OCI-LY3 (cell line): ENCODE results near the gene RAB3GAP2.

Experiments
- H2AFZ ChIP-seq: fragments of 200-600, 300-600 bp; shearing (Covaris generic); 2 replicates; pipeline ENCODE4 v1.6.0; 2014; ENCODE audit warnings: antibody characterized with exemption, low read depth, low read length
- H3K27ac ChIP-seq: fragments of 200-600, 300-600 bp; sonication (generic); 2 replicates; pipeline ENCODE4 v1.5.1; 2014; ENCODE audit warnings: mild to moderate bottlenecking, low read length, moderate library complexity, mixed read lengths
- H3K27me3 ChIP-seq: fragments of 200-600, 300-600 bp; sonication (generic); 2 replicates; pipeline ENCODE4 v1.6.1; 2014; ENCODE audit warnings: low read depth, low read length, mixed read lengths
- H3K36me3 ChIP-seq: fragments of 200-600, 300-600 bp; sonication (generic); replicated peaks from 2 replicates; pipeline ENCODE3; 2014; ENCODE audit warnings: low read depth, low read length, mixed read lengths
- H3K4me1 ChIP-seq: fragments of 300-600, 200-600 bp; sonication (generic); 2 replicates; pipeline ENCODE4 v1.6.1; 2014; ENCODE audit warnings: low read length, mixed read lengths
- H3K4me2 ChIP-seq: fragments of 200-600, 300-600 bp; sonication (generic); 2 replicates; pipeline ENCODE4 v1.6.1; 2014; ENCODE audit warnings: low read length, mixed read lengths
- H3K4me3 ChIP-seq: fragments of 300-600, 200-600 bp; sonication (generic); 2 replicates; pipeline ENCODE4 v1.5.1; 2014; ENCODE audit warnings: antibody characterized with exemption, mild to moderate bottlenecking, low read length, moderate library complexity
- H3K79me2 ChIP-seq: fragments of 300-600, 200-600 bp; shearing (Covaris generic); 2 replicates; pipeline ENCODE4 v1.6.1; 2014; ENCODE audit warnings: mild to moderate bottlenecking, low read length, mixed read lengths
- H3K9ac ChIP-seq: fragments of 300-600, 200-600 bp; shearing (Covaris generic); 2 replicates; pipeline ENCODE4 v1.6.0; 2014; ENCODE audit warnings: mild to moderate bottlenecking, low read length, moderate library complexity
- H3K9me3 ChIP-seq: fragments of 200-600, 300-600 bp; shearing (Covaris generic); 2 replicates; pipeline ENCODE4 v1.6.1; 2014; ENCODE audit warnings: low read length, mixed read lengths; ENCODE audit not compliant: insufficient read depth
- H4K20me1 ChIP-seq: fragments of 200-600, 300-600 bp; sonication (generic); 2 replicates; pipeline ENCODE4 v1.6.1; 2016; ENCODE audit warnings: low read length, mixed read lengths; ENCODE audit not compliant: insufficient read depth
- CTCF ChIP-seq: fragments of 200-600, 300-600 bp; sonication (generic); IDR thresholded peaks from 2 replicates; pipeline ENCODE4 v1.5.1; 2014; ENCODE audit warnings: antibody characterized with exemption, low read length, low read depth
- EZH2phosphoT487 ChIP-seq: fragments of 200-600 bp; shearing (Covaris generic); IDR thresholded peaks from 2 replicates; pipeline ENCODE4 v1.6.1; 2018; ENCODE audit warnings: antibody characterized with exemption, mixed run types, low read depth

The RAB3GAP2 gene

GRCh38 chr1:220300442-220301121 lies 28.3 kb upstream of the RAB3GAP2 start:
- H3K9ac ChIP-seq, result no peak overlapping the region
- no peak for TF ChIP-seq EZH2phosphoT487
- no peak for TF ChIP-seq CTCF
- H3K27ac ChIP-seq, result no peak overlapping the region
- H2AFZ ChIP-seq, result no peak overlapping the region
- no peak overlapping the region for H3K4me2 ChIP-seq
- no peaks in the 10 kb centered on the region for H4K20me1 ChIP-seq
- no peaks in the 10 kb centered on the region for H3K27me3 ChIP-seq
- no peaks in the 10 kb centered on the region for H3K4me1 ChIP-seq
- no peak overlapping the region for H3K4me3 ChIP-seq
- no peaks in the 10 kb centered on the region for H3K9me3 ChIP-seq
- H3K79me2 ChIP-seq, result no peaks in the 10 kb centered on the region
- no peaks in the 10 kb centered on the region for H3K36me3 ChIP-seq

GRCh38 chr1:220299337-220299736 lies 27.1 kb upstream of the RAB3GAP2 start:
- H3K79me2 ChIP-seq, result no peaks in the 10 kb centered on the region
- no peak overlapping the region for H3K4me3 ChIP-seq
- no peaks in the 10 kb centered on the region for H3K4me1 ChIP-seq
- no peak overlapping the region for H3K9ac ChIP-seq
- TF ChIP-seq EZH2phosphoT487 (no peak), CTCF (no peak)
- no peaks in the 10 kb centered on the region for H4K20me1 ChIP-seq
- no peaks in the 10 kb centered on the region for H3K27me3 ChIP-seq
- H2AFZ ChIP-seq, result no peak overlapping the region
- no peaks in the 10 kb centered on the region for H3K36me3 ChIP-seq
- H3K4me2 ChIP-seq, result no peak overlapping the region
- H3K9me3 ChIP-seq, result no peaks in the 10 kb centered on the region
- no peak overlapping the region for H3K27ac ChIP-seq

- no peak for TF ChIP-seq CTCF
- TF ChIP-seq EZH2phosphoT487, result no peak
- no peaks in the 10 kb centered on the region for H3K9me3 ChIP-seq
- no peaks in the 10 kb centered on the region for H3K79me2 ChIP-seq
- H3K36me3 ChIP-seq, result no peaks in the 10 kb centered on the region
- no peak overlapping the region for H3K4me3 ChIP-seq
- no peaks in the 10 kb centered on the region for H3K4me1 ChIP-seq
- no peak overlapping the region for H3K27ac ChIP-seq
- no peak overlapping the region for H3K4me2 ChIP-seq
- no peak overlapping the region for H2AFZ ChIP-seq
- H3K27me3 ChIP-seq, result no peaks in the 10 kb centered on the region
- no peak overlapping the region for H3K9ac ChIP-seq
- H4K20me1 ChIP-seq, result no peaks in the 10 kb centered on the region
These were observed 26.4 kb upstream of the RAB3GAP2 start for GRCh38 chr1:220298470-220299205.

DNA sequence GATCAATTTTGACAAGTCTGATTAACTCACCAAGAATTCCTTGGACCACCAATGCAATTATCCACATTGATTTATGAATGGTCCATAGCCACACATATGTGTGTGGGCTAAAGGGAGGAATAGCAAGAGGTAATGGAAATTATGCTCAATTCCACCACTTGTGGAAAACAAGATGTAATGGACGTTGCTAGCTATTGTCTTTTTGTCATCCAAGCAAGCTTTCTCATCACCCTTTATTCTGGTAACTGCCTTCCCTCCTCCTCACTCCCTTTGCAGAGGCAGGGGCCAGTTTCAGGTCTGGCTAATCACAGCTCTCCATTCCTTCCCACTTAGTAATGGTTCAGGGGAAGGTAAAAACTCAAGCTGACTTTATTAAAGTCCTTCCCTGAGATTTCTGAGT lies 24.7 kb upstream of the RAB3GAP2 start:
- Histone ChIP-seq H3K9ac (no peak overlapping the region), H3K4me1 (no peaks in the 10 kb centered on the region), H3K4me3 (no peak overlapping the region), H3K27ac (no peak overlapping the region), H4K20me1 (no peaks in the 10 kb centered on the region), H3K9me3 (no peaks in the 10 kb centered on the region), H3K27me3 (no peaks in the 10 kb centered on the region), H3K36me3 (no peaks in the 10 kb centered on the region), H3K4me2 (no peak overlapping the region), H3K79me2 (no peaks in the 10 kb centered on the region), H2AFZ (no peak overlapping the region)
- TF ChIP-seq CTCF (no peak), EZH2phosphoT487 (no peak)
